HFF-Myc (cell line): ENCODE results near the gene PPP2R5C.

ENCODE experiments used
- DNase-seq: peaks from one replicate; pipeline ENCODE4 v3.0.0-alpha.2; 2011; ENCODE audit warnings: low read depth; ENCODE audit errors: extremely low read depth
- H3K4me3 ChIP-seq: replicated peaks from 2 replicates; pipeline ENCODE4 v1.5.1; 2011; ENCODE audit warnings: low read depth, mild to moderate bottlenecking, control low read depth, low read length
- CTCF ChIP-seq: IDR thresholded peaks from 2 replicates; pipeline ENCODE4 v1.5.1; 2012; ENCODE audit warnings: mild to moderate bottlenecking, low read depth, low read length, control low read depth; ENCODE audit errors: missing control alignments

PPP2R5C gene

DNA sequence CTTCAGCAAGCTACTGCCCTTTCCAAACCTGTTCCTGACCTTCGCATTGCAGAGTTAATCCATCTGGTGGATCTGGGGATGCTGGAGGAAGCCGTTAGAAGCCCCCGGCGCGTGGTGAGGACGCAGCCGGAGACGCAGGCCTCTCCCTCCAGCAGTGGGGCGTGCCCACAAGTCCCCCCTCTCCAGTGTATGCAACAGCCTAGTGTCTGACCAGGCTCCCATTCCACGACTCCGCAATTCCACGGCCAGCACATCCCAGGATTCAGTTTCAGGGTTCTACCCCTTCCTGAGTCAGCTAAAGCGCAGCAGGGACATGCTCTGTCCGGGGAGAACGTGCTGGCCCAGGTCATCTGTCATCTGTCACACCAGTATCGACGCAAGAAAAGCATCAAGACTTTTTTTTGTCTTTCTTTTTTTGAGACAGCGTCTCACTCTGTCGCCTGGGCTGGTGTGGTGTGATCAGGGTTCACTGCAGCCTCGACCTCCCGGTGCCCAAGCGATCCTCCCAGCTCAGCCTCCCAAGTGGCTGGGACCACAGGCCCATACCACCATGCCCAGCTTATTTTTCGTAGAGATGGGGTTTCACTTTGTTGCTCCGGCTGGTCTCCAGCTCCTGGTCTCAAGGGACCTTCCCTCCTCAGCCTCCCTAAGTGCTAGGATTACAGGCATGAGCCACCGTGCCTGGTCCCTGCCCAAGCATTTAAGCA, 194.8 kb downstream of the PPP2R5C start:
- no peak for TF ChIP-seq CTCF
- H3K4me3 ChIP-seq: no peak overlapping the region
- no peak for DNase-seq

DNA sequence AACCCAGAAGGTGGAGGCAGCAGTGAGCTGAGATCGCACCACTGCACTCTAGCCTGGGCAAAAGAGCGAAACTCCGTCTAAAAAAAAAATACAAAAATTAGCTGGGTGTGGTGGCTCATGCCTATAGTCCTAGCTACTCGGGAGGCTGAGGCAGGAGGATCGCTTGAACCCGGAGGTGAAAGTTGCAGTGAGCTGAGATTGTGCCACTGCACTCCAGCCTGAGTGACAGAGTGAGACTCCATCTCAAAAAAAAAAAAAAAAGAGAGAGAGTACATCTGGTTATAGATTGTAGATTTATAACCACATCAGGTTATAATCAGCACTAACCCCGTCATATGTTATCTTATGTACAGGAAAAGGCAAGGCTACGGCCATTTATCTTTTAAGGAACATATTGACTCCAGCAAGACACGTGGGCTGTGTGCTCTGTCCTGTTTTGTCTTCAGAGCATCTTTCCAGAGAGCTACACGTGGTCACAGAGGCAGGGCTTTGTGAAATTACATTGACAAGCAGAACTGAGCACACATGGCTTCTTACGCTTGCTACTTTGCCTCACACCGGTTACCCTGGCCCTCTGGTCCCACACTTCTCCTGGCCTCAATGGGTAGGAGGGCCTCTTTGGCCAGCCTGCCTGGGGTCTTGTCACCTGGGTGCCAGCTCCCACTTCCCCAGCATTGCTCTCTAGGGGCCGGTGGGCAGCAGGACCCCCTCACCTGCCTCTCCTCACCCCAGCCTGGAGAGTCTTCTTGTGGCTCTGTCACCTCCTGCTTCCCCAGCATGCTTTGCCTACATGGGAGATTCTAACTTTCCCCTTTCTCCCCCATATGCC, 196.1 kb downstream of the PPP2R5C start:
- no peak for TF ChIP-seq CTCF
- no peak overlapping the region for H3K4me3 ChIP-seq
- DNase-seq: no peak

DNA sequence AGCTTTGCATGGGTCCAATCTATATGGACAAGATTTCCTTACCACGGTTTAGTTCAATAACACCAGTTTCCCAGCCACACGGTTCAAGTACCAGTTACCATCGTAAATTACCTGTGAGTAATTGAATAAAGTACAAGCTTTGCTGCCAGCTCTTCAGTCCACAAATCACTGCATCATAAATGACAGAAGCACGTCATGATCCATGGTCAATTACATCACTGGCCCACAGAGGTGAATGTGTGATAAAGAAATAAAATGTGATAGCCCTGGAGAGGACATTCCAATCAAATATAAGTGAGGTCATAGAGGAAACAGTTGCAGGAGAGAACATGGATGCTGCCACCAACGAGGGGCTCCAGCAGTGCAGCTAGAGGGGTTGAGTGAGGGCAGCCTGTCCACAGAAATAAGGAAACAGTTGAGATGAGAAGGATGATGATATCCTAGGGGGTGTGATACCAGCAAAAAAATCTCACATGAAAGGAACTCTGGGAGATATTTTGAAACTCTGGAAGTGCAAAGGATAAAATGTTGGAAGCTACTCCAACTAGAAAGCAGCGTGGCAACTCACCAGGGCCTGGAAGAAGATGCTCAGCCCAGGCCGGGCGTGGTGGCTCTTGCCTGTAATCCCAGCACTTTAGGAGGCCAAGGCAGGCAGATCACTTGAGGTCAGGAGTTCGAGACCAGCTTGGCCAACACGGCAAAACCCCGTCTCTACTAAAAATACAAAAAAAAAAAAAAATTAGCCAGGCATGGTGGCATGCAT, 197.1 kb downstream of the PPP2R5C start:
- no peak overlapping the region for H3K4me3 ChIP-seq
- TF ChIP-seq CTCF: no peak
- no peak for DNase-seq

GRCh38 chr14:101959277-101959676, 197.8 kb downstream of the PPP2R5C start:
- no peak for DNase-seq
- H3K4me3 ChIP-seq: no peak overlapping the region
- TF ChIP-seq CTCF: no peak

DNA sequence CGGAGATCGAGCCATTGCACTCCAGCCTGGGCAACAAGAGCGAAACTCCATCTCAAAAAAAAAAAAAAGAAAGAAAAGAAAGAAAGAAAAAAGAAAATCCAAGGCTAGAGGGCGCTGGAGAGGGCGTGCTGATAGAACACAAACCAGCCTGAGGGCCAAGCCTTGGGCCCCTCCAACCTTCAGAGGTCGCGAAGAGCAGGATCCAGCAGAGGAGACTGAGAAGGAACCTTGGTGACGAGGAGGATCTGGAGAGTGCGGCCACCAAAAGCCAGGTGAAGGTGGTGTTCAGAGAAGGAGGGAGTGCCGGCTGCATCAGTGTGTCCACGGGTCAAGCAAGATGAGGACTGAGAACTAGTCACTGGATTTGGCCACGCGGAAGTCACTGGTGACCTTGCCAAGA, 198.7 kb downstream of the PPP2R5C start:
- H3K4me3 ChIP-seq: no peak overlapping the region
- TF ChIP-seq CTCF: peak; percentile 49
- DNase-seq: no peak

GRCh38 chr14:101961011-101961721, 199.7 kb downstream of the PPP2R5C start:
- DNase-seq: peak; percentile 68
- TF ChIP-seq CTCF: peak; percentile 90
- H3K4me3 ChIP-seq: no peak overlapping the region
